Naive thymus-derived CD4-positive, alpha-beta T cell (primary cell): Measurements from ENCODE around the gene PPT1. TPM values are rescaled to one million over a fixed set of nuclear protein-coding genes. Genes with fewer than 3 reads are reported as not detected.

Experiments used
- ATAC-seq: fragments of 150-1000 bp; cut with Tn5 transposase; 2 replicates; pipeline ENCODE4 v1.10.0; 2021; ENCODE audit warnings: mild to moderate bottlenecking, moderate library complexity
- CTCF ChIA-PET: fragments of 350-600 bp; sonication (Branson Sonifier 250); formaldehyde crosslinking; loops from one replicate; lab custom pipeline; 2021; ENCODE audit warnings: antibody characterized with exemption; lab: Charles Lee
- POLR2A ChIA-PET: fragments of 350-600 bp; sonication (Branson Sonifier 250); formaldehyde crosslinking; loops from one replicate; lab custom pipeline; 2021; ENCODE audit warnings: antibody characterized with exemption, inconsistent platforms; lab: Charles Lee
- DNase-seq, 9 donors: peaks; one replicate each; pipeline versions ENCODE4 v3.0.0 to v3.0.0-alpha.2; 2020 to 2022; ENCODE audit warnings: mixed read lengths in 1 of 9
- H3K27ac ChIP-seq: one replicate; pipeline ENCODE4 v1.7.0; 2013; ENCODE audit warnings: mild to moderate bottlenecking, low read depth, low read length, moderate library complexity
- H3K27me3 ChIP-seq, 2 donors: one replicate each; pipeline ENCODE4 v1.7.0; 2013; ENCODE audit warnings: low read length in 2 of 2, mild to moderate bottlenecking in 2 of 2, moderate library complexity in 2 of 2; ENCODE audit not compliant: control insufficient read depth in 2 of 2, insufficient read depth in 2 of 2
- H3K36me3 ChIP-seq, 3 experiments: 1 replicate in 2 of 3; 2 replicates in 1 of 3; pipeline ENCODE4 v1.7.0; 2013; ENCODE audit warnings: low read length in 3 of 3, mild to moderate bottlenecking in 3 of 3, moderate library complexity in 1 of 3; ENCODE audit not compliant: insufficient read depth in 3 of 3, control insufficient read depth in 2 of 3
- H3K4me1 ChIP-seq, 2 donors: one replicate each; pipeline ENCODE4 v1.7.0; 2013; ENCODE audit warnings: low read length in 2 of 2, mild to moderate bottlenecking in 2 of 2, moderate library complexity in 1 of 2; ENCODE audit not compliant: control insufficient read depth in 2 of 2, insufficient read depth in 2 of 2
- H3K4me3 ChIP-seq: 2 replicates; pipeline ENCODE4 v1.7.0; 2013; ENCODE audit warnings: mild to moderate bottlenecking, low read length
- H3K9me3 ChIP-seq, 3 experiments: 1 replicate in 2 of 3; 2 replicates in 1 of 3; pipeline ENCODE4 v1.7.0; 2013; ENCODE audit warnings: low read length in 3 of 3; ENCODE audit not compliant: control insufficient read depth in 2 of 3
- H3K27ac Mint-ChIP-seq, 9 donors: one replicate each; pipeline ENCODE4 v1.8.0; 2020 to 2022; ENCODE audit warnings: mixed read lengths in 9 of 9, mild to moderate bottlenecking in 8 of 9, moderate library complexity in 5 of 9, inconsistent platforms in 2 of 9
- H3K27me3 Mint-ChIP-seq, 5 donors: one replicate each; pipeline ENCODE4 v1.8.0; 2021 to 2022; ENCODE audit warnings: mixed read lengths in 5 of 5, mild to moderate bottlenecking in 1 of 5
- H3K36me3 Mint-ChIP-seq, 5 donors: one replicate each; pipeline ENCODE4 v1.8.0; 2020 to 2022; ENCODE audit warnings: mixed read lengths in 5 of 5, mild to moderate bottlenecking in 3 of 5, inconsistent platforms in 1 of 5
- H3K4me1 Mint-ChIP-seq, 7 donors: one replicate each; pipeline ENCODE4 v1.8.0; 2020 to 2022; ENCODE audit warnings: mixed read lengths in 7 of 7, mild to moderate bottlenecking in 3 of 7, inconsistent platforms in 1 of 7
- H3K4me3 Mint-ChIP-seq, 10 donors: one replicate each; pipeline ENCODE4 v1.8.0; 2020 to 2022; ENCODE audit warnings: mild to moderate bottlenecking in 10 of 10, mixed read lengths in 10 of 10, moderate library complexity in 6 of 10, inconsistent platforms in 2 of 10
- H3K9me3 Mint-ChIP-seq, 11 donors: one replicate each; pipeline ENCODE4 v1.8.0; 2020 to 2022; ENCODE audit warnings: mixed read lengths in 11 of 11, mild to moderate bottlenecking in 4 of 11, inconsistent platforms in 1 of 11, moderate library complexity in 1 of 11
- intact Hi-C, 2 donors: fragments of 100-400 bp; cut with micrococcal nuclease; formaldehyde crosslinking; loops; one replicate each; pipeline ENCODE4 v1.15.1; 2023
- polyA plus RNA-seq, 2 donors: library from polyadenylated mRNA; unstranded; fragments of 300-500 nt; fragmentation: Illumina TruSeq; gene quantifications; one replicate each; pipeline ENCODE4 v1.2.3, GENCODE V29; 2021
- total RNA-seq, 6 experiments: library from RNA in 5 of 6; stranded (reverse) in 5 of 6; gene quantifications; 1 replicate in 5 of 6; 2 replicates in 1 of 6; pipeline ENCODE4 v1.2.3 and lab custom pipeline; 2021 to 2026

Gene PPT1
- total and polyA plus RNA-seq, 7 experiments from 2014 or later = 51.8 to 264 (median 100) TPM

DNA sequence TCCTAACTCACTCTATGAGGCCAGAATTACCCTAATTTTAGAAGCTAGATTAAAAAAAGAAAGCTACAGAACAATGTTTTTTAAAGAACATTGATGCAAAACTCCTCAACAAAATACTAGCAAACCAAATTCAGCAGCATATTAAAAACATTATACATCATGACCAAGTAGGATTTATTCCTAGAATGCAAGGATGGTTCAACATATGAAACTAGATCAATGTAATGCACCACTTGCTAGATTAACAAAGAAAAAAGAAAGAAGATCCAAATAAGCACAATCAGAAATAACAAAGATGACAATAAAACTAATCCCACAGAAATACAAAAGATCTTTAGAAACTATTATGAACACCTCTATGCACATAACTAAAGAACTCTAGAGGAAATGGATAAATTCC, 13.3 kb upstream of the PPT1 start:
- Mint-ChIP-seq H3K4me3 (no peak overlapping the region), H3K4me1 (no peaks in the 10 kb centered on the region), H3K36me3 (peaks cover 5 to 28% (median 13%) of the 10 kb centered on the region in 5 donors), H3K9me3 (peaks cover 8 to 50% (median 25%) of the 10 kb centered on the region in 11 donors), H3K27me3 (peaks cover 16 to 47% (median 28%) of the 10 kb centered on the region in 5 donors), H3K27ac (no peak overlapping the region)
- intact Hi-C loops = no loop called here
- ChIA-PET CTCF (no interaction called here), POLR2A (no interaction called here)
- H3K36me3 ChIP-seq = no peaks in the 10 kb centered on the region
- no peaks in the 10 kb centered on the region for H3K4me1 ChIP-seq
- H3K4me3 ChIP-seq = no peak overlapping the region
- no peak overlapping the region for H3K27ac ChIP-seq
- no peak for DNase-seq
- no peak for ATAC-seq
- peaks cover 0 to 7% (median 0%) of the 10 kb centered on the region in 3 experiments for H3K9me3 ChIP-seq
- no peaks in the 10 kb centered on the region for H3K27me3 ChIP-seq

DNA sequence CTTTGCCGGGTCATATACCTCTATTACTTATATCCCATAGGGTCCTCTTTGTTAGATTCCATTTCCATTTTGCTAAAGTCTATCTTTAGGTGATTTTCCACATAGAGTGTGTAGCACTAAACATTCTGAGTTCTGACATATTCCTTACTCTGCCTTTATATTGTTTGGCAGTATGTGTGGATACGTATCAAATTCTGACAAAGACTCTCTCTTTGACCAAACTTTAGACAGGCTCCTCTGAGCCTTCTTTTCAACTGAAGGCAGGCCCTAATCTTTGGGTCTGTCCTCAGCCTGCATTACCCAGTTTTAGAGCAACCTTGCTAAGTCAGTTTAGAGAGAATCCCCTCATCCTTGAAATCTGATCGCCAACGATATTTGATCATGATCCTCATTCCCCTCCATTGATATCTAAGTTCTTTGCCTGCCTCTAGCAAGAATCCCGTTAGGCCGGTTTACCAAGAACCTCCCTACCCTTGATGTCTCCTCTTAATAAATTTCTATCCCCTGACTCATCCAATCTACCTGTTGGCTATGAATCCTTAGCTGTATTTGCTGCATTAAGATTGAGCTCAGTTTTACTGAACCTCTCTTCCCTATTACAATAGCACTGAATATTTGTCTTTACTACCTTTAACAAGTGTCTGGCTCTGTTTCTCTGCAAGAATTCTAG, 10.4 kb upstream of the PPT1 start:
- Mint-ChIP-seq H3K9me3 (peaks cover 7 to 48% (median 31%) of the 10 kb centered on the region in 11 donors), H3K27me3 (peaks cover 16 to 41% (median 22%) of the 10 kb centered on the region in 5 donors), H3K4me3 (no peak overlapping the region), H3K36me3 (peaks cover 5 to 31% (median 11%) of the 10 kb centered on the region in 5 donors), H3K27ac (no peak overlapping the region), H3K4me1 (no peaks in the 10 kb centered on the region)
- ATAC-seq (no peak), DNase-seq (no peak)
- intact Hi-C loops = no loop called here
- POLR2A ChIA-PET = interaction anchor here (0.7 to 1.2 kb wide), 2 partner anchors 9 to 182 kb away, joined by 3 to 5 read pairs; no protein-coding TSS in a partner anchor
- CTCF ChIA-PET = interaction anchor here (0.6 kb wide), 1 partner anchor 48 kb away, joined by 6 read pairs; no protein-coding TSS in a partner anchor
- Histone ChIP-seq H3K4me1 (no peaks in the 10 kb centered on the region), H3K36me3 (no peaks in the 10 kb centered on the region), H3K27me3 (no peaks in the 10 kb centered on the region), H3K9me3 (peaks cover 0 to 10% (median 0%) of the 10 kb centered on the region in 3 experiments), H3K4me3 (no peak overlapping the region), H3K27ac (no peak overlapping the region)

DNA sequence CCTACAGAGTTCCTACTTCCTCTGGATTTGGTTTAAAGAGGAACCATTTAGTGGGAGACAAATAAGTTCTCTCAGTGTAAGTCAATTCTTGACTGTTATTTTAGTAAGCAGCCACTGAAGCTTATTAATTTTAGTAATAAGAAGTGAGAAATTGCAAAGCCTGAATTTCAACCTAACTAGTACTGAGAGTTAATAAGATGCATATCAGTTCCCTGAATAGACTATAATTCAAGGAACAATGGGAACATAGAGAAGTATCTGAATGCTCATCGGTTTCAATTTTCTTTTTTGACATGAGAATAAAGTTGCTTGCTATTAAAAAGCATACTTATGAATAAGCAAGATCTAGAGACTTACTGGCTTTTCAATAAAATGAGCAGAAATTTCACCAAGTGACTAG, 8.0 kb upstream of the PPT1 start:
- Mint-ChIP-seq H3K27me3 (peaks cover 8 to 42% (median 16%) of the 10 kb centered on the region in 5 donors), H3K4me3 (no peak overlapping the region), H3K4me1 (no peaks in the 10 kb centered on the region), H3K27ac (peak overlapping the region in 1 of 9 donors; percentile 65), H3K9me3 (peaks cover 3 to 34% (median 19%) of the 10 kb centered on the region in 11 donors), H3K36me3 (peaks cover 0 to 16% (median 4%) of the 10 kb centered on the region in 5 donors)
- H3K4me1 ChIP-seq = no peaks in the 10 kb centered on the region
- ChIA-PET CTCF (no interaction called here), POLR2A (interaction anchor here (0.6 kb wide), 1 partner anchor 378 kb away, joined by 3 read pairs; no protein-coding TSS in a partner anchor)
- peaks cover 0 to 5% (median 0%) of the 10 kb centered on the region in 3 experiments for H3K9me3 ChIP-seq
- H3K27ac ChIP-seq = no peak overlapping the region
- intact Hi-C loops = no loop called here
- ATAC-seq (no peak), DNase-seq (no peak)
- no peak overlapping the region for H3K4me3 ChIP-seq
- no peaks in the 10 kb centered on the region for H3K27me3 ChIP-seq
- H3K36me3 ChIP-seq = no peaks in the 10 kb centered on the region

DNA sequence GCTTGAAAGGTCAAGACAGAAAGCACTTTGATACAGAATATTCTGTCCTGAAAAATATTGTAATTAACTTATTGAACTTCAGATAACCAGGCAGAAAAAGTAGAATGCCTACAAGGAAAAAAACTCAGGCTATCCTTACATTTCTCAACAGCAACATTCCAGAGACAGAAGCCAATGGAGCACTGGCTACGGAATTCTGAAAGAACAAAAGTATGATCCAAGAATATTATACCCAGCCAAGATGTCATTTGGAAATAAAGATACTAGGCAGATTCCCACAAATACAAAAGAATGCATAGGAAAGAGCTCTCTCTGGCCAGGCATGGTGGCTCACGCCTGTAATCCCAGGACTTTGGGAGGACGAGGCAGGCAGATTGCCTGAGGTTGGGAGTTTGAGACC, 5.8 kb upstream of the PPT1 start:
- peak overlapping the region in 1 of 9 donors; percentile 9 for H3K27ac Mint-ChIP-seq
- H3K9me3 ChIP-seq = peaks cover 0 to 3% (median 0%) of the 10 kb centered on the region in 3 experiments
- H3K9me3 Mint-ChIP-seq = peaks cover 0 to 17% (median 9%) of the 10 kb centered on the region in 11 donors
- ATAC-seq (no peak), DNase-seq (no peak)
- ChIA-PET CTCF (no interaction called here), POLR2A (interaction anchor here (0.7 kb wide), 1 partner anchor 64 kb away, joined by 3 read pairs; no protein-coding TSS in a partner anchor)
- H3K27me3 Mint-ChIP-seq = peaks cover 0 to 47% (median 4%) of the 10 kb centered on the region in 5 donors
- intact Hi-C loops = no loop called here
- H3K4me1 Mint-ChIP-seq = peaks cover 0 to 2% (median 0%) of the 10 kb centered on the region in 7 donors
- no peak overlapping the region for H3K4me3 Mint-ChIP-seq
- H3K4me1 ChIP-seq = no peaks in the 10 kb centered on the region
- no peaks in the 10 kb centered on the region for H3K36me3 ChIP-seq
- H3K4me3 ChIP-seq = no peak overlapping the region
- H3K36me3 Mint-ChIP-seq = peaks cover 0 to 4% (median 0%) of the 10 kb centered on the region in 5 donors
- H3K27ac ChIP-seq = no peak overlapping the region
- no peaks in the 10 kb centered on the region for H3K27me3 ChIP-seq

DNA sequence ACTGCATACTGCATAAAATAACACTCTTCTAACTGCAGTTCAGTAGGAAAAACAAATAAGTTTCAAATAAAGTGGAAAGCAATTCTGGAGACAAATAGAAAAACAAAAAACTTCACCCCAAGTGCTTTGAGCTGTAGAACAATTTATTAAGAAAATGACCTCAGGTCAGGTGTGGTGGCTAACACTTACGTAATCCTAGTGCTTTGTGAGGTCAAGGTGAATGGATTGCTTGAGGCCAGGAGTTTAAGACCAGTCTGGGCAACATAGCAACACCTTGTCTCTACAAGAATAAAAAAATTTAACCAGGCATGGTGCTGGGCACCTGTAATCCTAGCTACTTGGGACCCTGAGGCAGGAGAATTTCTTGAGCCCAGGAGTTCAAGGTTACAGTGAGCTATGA, 5.0 kb upstream of the PPT1 start:
- ChIA-PET POLR2A (interaction anchor here (0.5 to 0.8 kb wide), 4 partner anchors 23 to 63 kb away, joined by 3 read pairs; no protein-coding TSS in a partner anchor), CTCF (no interaction called here)
- no peaks in the 10 kb centered on the region for H3K36me3 ChIP-seq
- DNase-seq (no peak), ATAC-seq (no peak)
- peaks cover 0 to 17% (median 9%) of the 10 kb centered on the region in 11 donors for H3K9me3 Mint-ChIP-seq
- no peak overlapping the region for H3K27ac ChIP-seq
- no peak overlapping the region for H3K27ac Mint-ChIP-seq
- peaks cover 6 to 8% (median 8%) of the 10 kb centered on the region in 7 donors for H3K4me1 Mint-ChIP-seq
- H3K4me3 Mint-ChIP-seq = no peak overlapping the region
- peaks cover 0 to 4% (median 0%) of the 10 kb centered on the region in 5 donors for H3K36me3 Mint-ChIP-seq
- peaks cover 4% of the 10 kb centered on the region in 2 donors for H3K4me1 ChIP-seq
- H3K9me3 ChIP-seq = peaks cover 0 to 3% (median 0%) of the 10 kb centered on the region in 3 experiments
- H3K4me3 ChIP-seq = no peak overlapping the region
- intact Hi-C loops = no loop called here
- H3K27me3 Mint-ChIP-seq = peaks cover 0 to 41% (median 3%) of the 10 kb centered on the region in 5 donors
- no peaks in the 10 kb centered on the region for H3K27me3 ChIP-seq

DNA sequence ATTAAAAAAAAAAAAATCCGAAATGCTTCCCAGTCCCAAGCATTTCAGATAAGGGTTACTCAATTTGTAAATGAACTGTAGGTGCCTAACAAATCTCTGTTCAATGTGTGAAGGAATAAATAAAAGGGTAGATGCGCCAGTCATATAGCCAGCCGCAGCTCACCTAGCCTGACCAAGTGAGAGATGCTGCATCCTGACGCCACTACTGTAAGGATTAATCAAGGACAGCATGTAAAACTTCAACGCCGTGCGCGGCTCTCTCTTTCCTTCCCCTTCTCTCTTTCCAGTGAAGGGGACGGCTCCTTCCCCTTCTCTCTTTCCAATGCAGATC, 441 bp downstream of the PPT1 start:
- intact Hi-C loops = loop anchor here (2.0 to 5.0 kb wide), 2 partner anchors 218 to 246 kb away; no protein-coding TSS in a partner anchor
- peak overlapping the region; percentile 93 for H3K4me3 ChIP-seq
- DNase-seq (no peak), ATAC-seq (peak; percentile 37)
- no peaks in the 10 kb centered on the region for H3K9me3 ChIP-seq
- peak overlapping the region; percentile 71 for H3K27ac ChIP-seq
- H3K27me3 ChIP-seq = no peaks in the 10 kb centered on the region
- peaks cover 0 to 12% (median 0%) of the 10 kb centered on the region in 3 experiments for H3K36me3 ChIP-seq
- peaks cover 26 to 47% (median 34%) of the 10 kb centered on the region in 7 donors for H3K4me1 Mint-ChIP-seq
- H3K36me3 Mint-ChIP-seq = peaks cover 0 to 17% (median 7%) of the 10 kb centered on the region in 5 donors
- H3K27ac Mint-ChIP-seq = peak overlapping the region; percentile 90 to 97 (median 94)
- POLR2A ChIA-PET = interaction anchor here (0.7 kb wide), 1 partner anchor 45 kb away, joined by 7 read pairs; no protein-coding TSS in a partner anchor
- peaks cover 13 to 14% of the 10 kb centered on the region in 2 donors for H3K4me1 ChIP-seq
- CTCF ChIA-PET = interaction anchor here (0.6 kb wide), 1 partner anchor 250 kb away, joined by 3 read pairs; no protein-coding TSS in a partner anchor
- peaks cover 0 to 12% (median 0%) of the 10 kb centered on the region in 5 donors for H3K27me3 Mint-ChIP-seq
- H3K9me3 Mint-ChIP-seq = peaks cover 0 to 1% (median 0%) of the 10 kb centered on the region in 11 donors
- peak overlapping the region; percentile 86 to 97 (median 94) for H3K4me3 Mint-ChIP-seq
